IPS-15b (cell line): ENCODE data around the gene UQCC3.
"Not testable (repeated sequence)": the region's sequence is repeated elsewhere in the genome, so short reads cannot be mapped to it uniquely, and the experiment has no call there.

Source experiments
- H3K27me3 ChIP-seq: one replicate; pipeline ENCODE4 v1.6.1; 2013; ENCODE audit warnings: low read length; ENCODE audit not compliant: control insufficient read depth, insufficient read depth
- H3K36me3 ChIP-seq: one replicate; pipeline ENCODE4 v1.6.1; 2013; ENCODE audit warnings: low read length; ENCODE audit not compliant: control insufficient read depth, insufficient read depth
- H3K4me1 ChIP-seq: one replicate; pipeline ENCODE4 v1.6.1; 2013; ENCODE audit warnings: mild to moderate bottlenecking, low read length; ENCODE audit not compliant: control insufficient read depth, insufficient read depth
- H3K4me3 ChIP-seq: one replicate; pipeline ENCODE4 v1.5.1; 2013; ENCODE audit warnings: low read depth, low read length
- H3K9ac ChIP-seq: one replicate; pipeline ENCODE4 v1.6.1; 2013; ENCODE audit warnings: low read depth, mild to moderate bottlenecking, low read length
- H3K9me3 ChIP-seq: one replicate; pipeline ENCODE4 v1.6.1; 2013; ENCODE audit warnings: mild to moderate bottlenecking, low read length; ENCODE audit not compliant: control insufficient read depth, insufficient read depth

Gene UQCC3

GRCh38 chr11:62648967-62649364 is 22.5 kb upstream of the UQCC3 start:
- Histone ChIP-seq H3K4me3 (no peak overlapping the region), H3K9me3 (no peaks in the 10 kb centered on the region), H3K27me3 (no peaks in the 10 kb centered on the region), H3K4me1 (no peaks in the 10 kb centered on the region), H3K9ac (no peak overlapping the region), H3K36me3 (peaks cover 29% of the 10 kb centered on the region)

DNA sequence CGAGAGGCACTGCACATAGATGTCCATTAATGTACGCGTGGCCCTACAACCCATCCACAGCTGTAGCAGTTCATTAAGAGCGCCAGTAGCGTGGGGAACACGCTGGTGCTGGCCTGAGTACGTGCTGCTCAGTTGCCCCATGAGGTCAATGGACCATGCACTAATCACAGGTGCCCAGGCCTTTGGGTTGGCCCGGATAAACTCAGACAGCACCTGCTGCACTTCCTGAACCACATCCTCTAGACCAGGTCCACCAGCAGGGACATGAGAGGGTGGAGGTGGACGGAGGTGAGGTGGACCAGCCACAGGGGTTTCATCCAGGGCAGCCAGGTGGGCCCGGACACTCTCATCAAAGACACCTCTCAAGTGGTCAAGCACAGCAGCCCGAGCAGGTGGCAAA is 22.0 kb upstream of the UQCC3 start:
- Histone ChIP-seq H3K9me3 (no peaks in the 10 kb centered on the region), H3K36me3 (peaks cover 26% of the 10 kb centered on the region), H3K4me1 (no peaks in the 10 kb centered on the region), H3K27me3 (no peaks in the 10 kb centered on the region), H3K4me3 (no peak overlapping the region), H3K9ac (no peak overlapping the region)

DNA sequence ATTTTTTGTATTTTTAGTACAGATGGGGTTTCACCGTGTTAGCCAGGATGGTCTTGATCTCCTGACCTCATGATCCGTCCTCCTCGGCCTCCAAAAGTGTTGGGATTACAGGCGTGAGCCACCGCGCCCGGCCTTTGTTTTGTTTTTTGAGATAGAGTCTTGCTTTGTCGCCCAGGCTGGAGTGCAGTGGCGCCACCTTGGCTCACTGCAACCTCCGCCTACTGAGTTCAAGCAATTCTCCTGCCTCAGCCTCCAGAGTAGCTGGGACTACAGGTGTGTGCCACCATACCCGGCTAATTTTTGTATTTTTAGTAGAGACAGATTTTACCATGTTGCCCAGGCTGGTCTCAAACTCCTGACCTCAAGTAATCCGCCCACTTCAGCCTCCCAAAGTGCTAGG is 21.2 kb upstream of the UQCC3 start:
- not testable (repeated sequence) for H3K4me3 ChIP-seq, H3K4me1 ChIP-seq, H3K27me3 ChIP-seq, H3K9me3 ChIP-seq, H3K9ac ChIP-seq
- H3K36me3 ChIP-seq = peaks cover 22% of the 10 kb centered on the region

- H3K9me3 ChIP-seq = no peaks in the 10 kb centered on the region
- peak overlapping the region; percentile 86 for H3K4me3 ChIP-seq
- H3K27me3 ChIP-seq = no peaks in the 10 kb centered on the region
- H3K36me3 ChIP-seq = peaks cover 22% of the 10 kb centered on the region
- peak overlapping the region; percentile 94 for H3K9ac ChIP-seq
- H3K4me1 ChIP-seq = no peaks in the 10 kb centered on the region
Measured at GRCh38 chr11:62652161-62653006, 19.1 kb upstream of the UQCC3 start.

- H3K9ac ChIP-seq = no peak overlapping the region
- no peak overlapping the region for H3K4me3 ChIP-seq
- no peaks in the 10 kb centered on the region for H3K27me3 ChIP-seq
- H3K36me3 ChIP-seq = peaks cover 8% of the 10 kb centered on the region
- H3K9me3 ChIP-seq = no peaks in the 10 kb centered on the region
- H3K4me1 ChIP-seq = no peaks in the 10 kb centered on the region
Measured at GRCh38 chr11:62654297-62654696, 17.2 kb upstream of the UQCC3 start.

DNA sequence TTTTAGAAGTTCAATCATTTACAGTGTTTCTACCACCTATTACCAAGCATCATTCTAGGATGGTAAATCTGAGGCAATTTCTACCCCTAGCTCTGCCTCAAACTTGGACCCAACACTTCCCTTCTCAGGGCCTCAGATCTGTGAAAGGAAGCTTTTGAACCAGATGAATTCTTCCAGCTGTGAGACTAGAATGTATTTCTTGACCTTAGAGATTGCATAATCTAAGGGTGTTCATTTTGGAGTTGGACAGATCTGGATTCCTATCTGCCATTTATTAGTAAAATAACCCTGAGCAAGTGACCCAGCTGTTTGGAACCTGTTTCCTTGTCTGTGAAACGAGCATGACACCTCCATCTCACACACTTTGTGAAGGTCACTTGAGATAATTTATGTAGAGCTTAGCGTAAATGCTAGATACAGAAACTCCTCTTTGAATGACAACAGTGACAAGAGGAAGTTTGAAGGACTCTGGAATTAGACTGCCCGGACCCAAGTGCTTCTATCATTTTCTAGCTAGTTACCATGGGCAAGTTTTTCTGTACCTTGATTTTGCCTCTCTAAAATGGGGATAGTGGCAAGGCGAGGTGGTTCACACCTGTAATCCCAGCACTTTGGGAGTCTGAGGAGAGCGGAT is 14.6 kb upstream of the UQCC3 start:
- H3K27me3 ChIP-seq = no peaks in the 10 kb centered on the region
- H3K4me3 ChIP-seq = no peak overlapping the region
- no peak overlapping the region for H3K9ac ChIP-seq
- H3K4me1 ChIP-seq = no peaks in the 10 kb centered on the region
- H3K36me3 ChIP-seq = no peaks in the 10 kb centered on the region
- H3K9me3 ChIP-seq = no peaks in the 10 kb centered on the region

DNA sequence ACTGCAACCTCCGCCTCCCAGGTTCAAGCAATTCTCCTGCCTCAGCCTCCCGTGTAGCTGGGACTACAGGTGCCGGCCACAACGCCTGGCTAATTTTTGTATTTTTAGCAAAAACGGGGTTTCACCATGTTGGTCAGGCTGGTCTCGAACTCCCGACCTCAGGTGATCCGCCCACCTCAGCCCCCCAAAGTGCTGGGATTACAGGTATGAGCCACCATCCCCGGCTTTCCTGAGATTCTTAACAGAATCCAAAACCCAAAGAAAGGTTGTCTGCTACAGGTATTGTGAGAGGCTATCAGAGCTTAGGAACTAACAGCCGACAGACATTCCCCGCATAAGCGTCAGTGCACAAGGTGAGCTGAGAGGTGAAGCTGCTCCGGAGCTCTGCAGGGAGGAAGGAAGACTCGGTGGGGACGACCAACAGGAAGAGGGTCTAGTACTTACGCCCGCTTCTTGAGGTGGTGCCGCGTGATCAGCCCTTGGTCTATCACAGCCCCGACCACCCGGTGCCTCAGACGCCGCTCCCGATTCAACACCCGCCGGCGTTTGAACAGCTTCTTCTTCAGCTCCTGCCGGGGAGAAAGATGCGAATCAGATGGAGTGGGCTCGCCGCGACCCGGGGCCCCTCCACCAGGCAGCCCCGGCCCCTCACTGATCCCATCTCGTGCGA is 6.9 kb upstream of the UQCC3 start:
- Histone ChIP-seq H3K36me3 (peaks cover 21% of the 10 kb centered on the region), H3K27me3 (no peaks in the 10 kb centered on the region), H3K4me3 (peak overlapping the region; percentile 83), H3K4me1 (peaks cover 9% of the 10 kb centered on the region), H3K9me3 (no peaks in the 10 kb centered on the region), H3K9ac (peak overlapping the region; percentile 94)

DNA sequence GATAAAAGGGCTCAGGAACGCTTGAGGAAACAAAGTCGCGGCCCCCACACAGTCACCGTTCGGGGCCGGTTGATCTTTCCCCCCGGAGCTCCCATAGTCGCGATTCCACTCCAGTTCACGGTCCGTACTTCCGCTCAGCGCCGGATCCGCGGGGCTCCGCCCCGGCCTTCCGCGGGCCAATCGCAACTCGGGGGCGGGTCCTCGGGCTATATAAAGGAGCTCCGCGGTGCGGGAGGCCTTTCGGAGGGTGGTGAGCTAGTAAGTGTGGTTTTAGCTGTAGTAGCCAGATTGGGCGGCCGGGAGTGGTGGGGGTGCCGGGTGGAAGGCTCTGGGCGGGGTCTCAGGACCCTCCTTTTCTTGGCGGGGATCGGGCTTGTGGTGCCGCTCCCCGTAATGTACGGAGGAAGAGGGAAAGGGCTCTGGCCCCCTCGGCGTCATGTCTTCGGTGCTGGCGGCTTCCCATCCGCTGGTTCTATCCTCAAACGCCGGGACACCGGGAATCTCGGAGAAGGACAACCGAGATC is 6.3 kb upstream of the UQCC3 start, which contains the start of the genes C11orf98 and CSKMT:
Gene C11orf98 (minus strand): TSS at position 136 of the 524 bp plus-strand sequence. CDS start 41 bp downstream, at position 95.
Gene CSKMT (plus strand): TSS at position 238 of the 524 bp plus-strand sequence. CDS start 568 bp downstream, outside the sequence.
- H3K36me3 ChIP-seq = peaks cover 21% of the 10 kb centered on the region

GRCh38 chr11:62665599-62666258 is 5.7 kb upstream of the UQCC3 start:
- Histone ChIP-seq H3K4me1 (peaks cover 9% of the 10 kb centered on the region), H3K36me3 (peaks cover 21% of the 10 kb centered on the region)

More for the DNA sequence above, 6.3 kb upstream of the UQCC3 start, which contains the start of the genes C11orf98 and CSKMT:
- no peaks in the 10 kb centered on the region for H3K9me3 ChIP-seq
- H3K4me1 ChIP-seq = peaks cover 9% of the 10 kb centered on the region
- H3K9ac ChIP-seq = peak within 1 kb of the TSS; percentile 97
- H3K4me3 ChIP-seq = peak within 1 kb of the TSS; percentile 83
- no peaks in the 10 kb centered on the region for H3K27me3 ChIP-seq

DNA sequence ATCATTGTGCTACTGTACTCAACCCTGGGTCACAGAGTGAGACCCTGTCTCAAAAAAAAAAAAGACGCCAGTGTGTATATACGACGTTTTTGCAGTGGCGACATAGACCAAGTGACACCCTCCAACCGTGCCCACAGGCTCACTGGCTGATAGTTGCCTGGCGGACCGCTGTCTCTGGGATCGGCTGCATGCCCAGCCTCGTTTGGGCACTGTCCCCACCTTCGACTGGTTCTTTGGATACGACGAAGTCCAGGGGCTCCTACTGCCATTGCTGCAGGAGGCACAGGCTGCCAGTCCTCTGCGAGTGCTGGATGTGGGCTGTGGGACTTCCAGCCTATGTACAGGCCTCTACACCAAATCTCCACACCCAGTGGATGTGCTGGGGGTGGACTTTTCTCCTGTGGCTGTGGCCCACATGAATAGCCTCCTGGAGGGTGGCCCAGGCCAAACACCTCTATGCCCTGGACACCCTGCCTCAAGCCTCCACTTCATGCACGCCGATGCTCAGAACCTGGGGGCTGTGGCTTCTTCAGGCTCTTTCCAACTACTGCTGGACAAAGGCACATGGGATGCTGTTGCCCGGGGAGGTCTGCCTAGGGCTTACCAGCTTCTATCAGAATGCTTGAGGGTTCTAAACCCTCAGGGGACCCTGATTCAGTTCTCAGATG is 5.1 kb upstream of the UQCC3 start:
- Histone ChIP-seq H3K9me3 (no peaks in the 10 kb centered on the region), H3K36me3 (peaks cover 21% of the 10 kb centered on the region), H3K4me3 (peak overlapping the region; percentile 83), H3K9ac (peak overlapping the region; percentile 97), H3K4me1 (peaks cover 9% of the 10 kb centered on the region), H3K27me3 (no peaks in the 10 kb centered on the region)

More at GRCh38 chr11:62665599-62666258, 5.7 kb upstream of the UQCC3 start:
- H3K4me3 ChIP-seq = peak overlapping the region; percentile 83
- peak overlapping the region; percentile 97 for H3K9ac ChIP-seq
- no peaks in the 10 kb centered on the region for H3K9me3 ChIP-seq
- no peaks in the 10 kb centered on the region for H3K27me3 ChIP-seq
